H1 (cell line): ENCODE results near the gene SPOCK1. TPM values are rescaled to one million over a fixed set of nuclear protein-coding genes. Genes with fewer than 3 reads are reported as not detected.

Experiments
- BACH1 ChIP-seq: IDR thresholded peaks from 2 replicates; pipeline ENCODE4 v1.6.1; 2012; ENCODE audit warnings: low read length, improper control_type of control experiment
- CHD1 ChIP-seq: IDR thresholded peaks from 2 replicates; pipeline ENCODE4 v1.6.1; 2012; ENCODE audit warnings: low read depth, low read length, improper control_type of control experiment
- CHD7 ChIP-seq: fragments of 300-600 bp; sonication (generic); IDR thresholded peaks from 2 replicates; pipeline ENCODE4 v1.7.1; 2012; ENCODE audit warnings: low read length, moderate library complexity, mild to moderate bottlenecking, inconsistent platforms; ENCODE audit not compliant: insufficient replicate concordance
- JUN ChIP-seq: IDR thresholded peaks from 2 replicates; pipeline ENCODE4 v1.6.1; 2011; ENCODE audit warnings: low read depth, mild to moderate bottlenecking, improper control_type of control experiment, low read length
- MAFK ChIP-seq: IDR thresholded peaks from 2 replicates; pipeline ENCODE4 v1.6.1; 2012; ENCODE audit warnings: low read depth, mild to moderate bottlenecking, improper control_type of control experiment, low read length
- NANOG ChIP-seq: IDR thresholded peaks from 2 replicates; pipeline ENCODE4 v1.6.1; 2011; ENCODE audit warnings: low read length, low read depth, mild to moderate bottlenecking, inconsistent platforms; ENCODE audit not compliant: insufficient read depth, poor library complexity, severe bottlenecking
- POLR2A ChIP-seq, 2 experiments: IDR thresholded peaks; 1 replicate in 1 of 2; 2 replicates in 1 of 2; pipeline ENCODE4 v1.6.1; 2011; ENCODE audit warnings: low read depth in 2 of 2, low read length in 2 of 2, mild to moderate bottlenecking in 2 of 2; ENCODE audit errors: control extremely low read depth in 1 of 2
- RXRA ChIP-seq: IDR thresholded peaks from 2 replicates; pipeline ENCODE4 v1.6.1; 2011; ENCODE audit warnings: low read depth, mild to moderate bottlenecking, low read length, moderate library complexity; ENCODE audit not compliant: insufficient read depth
- SAP30 ChIP-seq: fragments of 300-600 bp; sonication (generic); IDR thresholded peaks from 2 replicates; pipeline ENCODE4 v1.7.1; 2012; ENCODE audit warnings: low read length, moderate library complexity, mild to moderate bottlenecking, inconsistent platforms; ENCODE audit not compliant: insufficient read depth, insufficient replicate concordance
- SUZ12 ChIP-seq: fragments of 200-600 bp; sonication (generic); IDR thresholded peaks from 2 replicates; pipeline ENCODE4 v1.6.1; 2012; ENCODE audit warnings: mild to moderate bottlenecking, inconsistent platforms, low read length, moderate library complexity, mixed read lengths
- YY1 ChIP-seq: IDR thresholded peaks from 2 replicates; pipeline ENCODE4 v1.6.1; 2011; ENCODE audit warnings: low read depth, mild to moderate bottlenecking, low read length
- polyA plus RNA-seq, 7 experiments: library from polyadenylated mRNA; depleted of rRNA in 3 of 7; stranded (reverse) in 5 of 7; unstranded in 2 of 7; fragments of >200 nt in 5 of 7; fragments of 200-250 nt in 2 of 7; gene quantifications; 1 replicate in 5 of 7; 2 replicates in 1 of 7; 4 replicates in 1 of 7; pipeline versions ENCODE4 v1.2.1 to v1.2.3, GENCODE V29; 2011 to 2013; ENCODE audit warnings: missing spikeins in 2 of 7, mixed read lengths in 2 of 7
- total RNA-seq: library from RNA; stranded (reverse); fragmentation: NEBNext Ultra II Directional; extraction: Animal tissue kit (Norgen Biotek cat#: 25700); gene quantifications from 2 replicates; pipeline ENCODE4 v1.2.1, GENCODE V29; 2021

Gene SPOCK1
- total and polyA plus RNA-seq, 2 of the 8 experiments (the other 6 are each of a cell fraction or from before 2014, with no cell fraction given), result 6.9 to 18.1 TPM

GRCh38 chr5:137252512-137252911, 246.6 kb downstream of the SPOCK1 start (continued):
- TF ChIP-seq CHD7 (no peak), POLR2A (IDR thresholded peaks at IDR 0.05; ENCODE audit: control extremely low read depth in 1 of 2, low read depth in 2 of 2, low read length in 2 of 2) (no peak), SAP30 (no peak), NANOG (no peak), MAFK (no peak), BACH1 (no peak), YY1 (no peak), CHD1 (no peak), JUN (no peak), SUZ12 (no peak), RXRA (no peak)
